ENCODE data around the gene PODXL. TPM values are rescaled to one million over a fixed set of nuclear protein-coding genes. Genes with fewer than 3 reads are reported as not detected.

The PODXL gene
- total and polyA plus RNA-seq, 10 of the 15 experiments (the other 5 are each of a cell fraction or from before 2014, with no cell fraction given), result 0.04 to 1.8 (median 0.38) TPM

GRCh38 chr7:131489196-131489595 lies 67.2 kb downstream of the PODXL start (continued):
- TF ChIP-seq, protein P1, sequence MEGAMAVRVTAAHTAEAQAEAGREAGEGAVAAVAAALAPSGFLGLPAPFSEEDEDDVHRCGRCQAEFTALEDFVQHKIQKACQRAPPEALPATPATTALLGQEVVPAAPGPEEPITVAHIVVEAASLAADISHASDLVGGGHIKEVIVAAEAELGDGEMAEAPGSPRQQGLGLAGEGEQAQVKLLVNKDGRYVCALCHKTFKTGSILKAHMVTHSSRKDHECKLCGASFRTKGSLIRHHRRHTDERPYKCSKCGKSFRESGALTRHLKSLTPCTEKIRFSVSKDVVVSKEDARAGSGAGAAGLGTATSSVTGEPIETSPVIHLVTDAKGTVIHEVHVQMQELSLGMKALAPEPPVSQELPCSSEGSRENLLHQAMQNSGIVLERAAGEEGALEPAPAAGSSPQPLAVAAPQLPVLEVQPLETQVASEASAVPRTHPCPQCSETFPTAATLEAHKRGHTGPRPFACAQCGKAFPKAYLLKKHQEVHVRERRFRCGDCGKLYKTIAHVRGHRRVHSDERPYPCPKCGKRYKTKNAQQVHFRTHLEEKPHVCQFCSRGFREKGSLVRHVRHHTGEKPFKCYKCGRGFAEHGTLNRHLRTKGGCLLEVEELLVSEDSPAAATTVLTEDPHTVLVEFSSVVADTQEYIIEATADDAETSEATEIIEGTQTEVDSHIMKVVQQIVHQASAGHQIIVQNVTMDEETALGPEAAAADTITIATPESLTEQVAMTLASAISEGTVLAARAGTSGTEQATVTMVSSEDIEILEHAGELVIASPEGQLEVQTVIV (IDR thresholded peaks at IDR 0.05; ENCODE audit: borderline replicate concordance, partially characterized antibody), result no peak
- TF ChIP-seq HSF1 (IDR thresholded peaks at IDR 0.05; ENCODE audit: low read depth, low read length) (no peak), NR2C1 (IDR thresholded peaks at IDR 0.05) (no peak), NFIC (IDR thresholded peaks at IDR 0.05; ENCODE audit: low read depth, low read length) (no peak), HCFC1 (IDR thresholded peaks at IDR 0.05; ENCODE audit: low read length) (no peak), ZNF217 (IDR thresholded peaks at IDR 0.05) (no peak), HDAC6 (IDR thresholded peaks at IDR 0.05; ENCODE audit: unreplicated experiment) (no peak), NR2C2 (IDR thresholded peaks at IDR 0.05; ENCODE audit: borderline replicate concordance, control insufficient read depth, insufficient read length, low read depth) (no peak), CTCF (IDR thresholded peaks at IDR 0.05 in 2 of 3, conservative IDR thresholded peaks at IDR 0.05 in 1 of 3; ENCODE audit: control insufficient read depth in 2 of 3, extremely low read depth in 1 of 3, insufficient read depth in 1 of 3, low read depth in 3 of 3, low read length in 3 of 3) (no peak)
